SJSA1 (cell line): Measurements from ENCODE around the gene EXOC4. TPM values are rescaled to one million over a fixed set of nuclear protein-coding genes. Genes with fewer than 3 reads are reported as not detected.

Source experiments
- DNase-seq, 2 experiments: peaks; one replicate each; pipeline ENCODE4 v3.0.0-alpha.2; 2015 to 2020; ENCODE audit warnings: low spot score in 2 of 2, low read depth in 1 of 2
- H3K27ac ChIP-seq: fragments of 250-450 bp; sonication (Bioruptor Pico); 2 replicates; pipeline ENCODE4 v1.5.1; 2020; ENCODE audit warnings: mild to moderate bottlenecking, moderate library complexity
- H3K27me3 ChIP-seq: fragments of 250-450 bp; sonication (Bioruptor Pico); replicated peaks from 2 replicates; pipeline ENCODE4 v1.5.1; 2020; ENCODE audit warnings: mild to moderate bottlenecking, moderate library complexity
- H3K36me3 ChIP-seq: fragments of 250-450 bp; sonication (Bioruptor Pico); 2 replicates; pipeline ENCODE4 v1.5.1; 2020; ENCODE audit warnings: mild to moderate bottlenecking
- H3K4me1 ChIP-seq: fragments of 250-450 bp; sonication (Bioruptor Pico); replicated peaks from 2 replicates; pipeline ENCODE4 v1.6.1; 2021; ENCODE audit warnings: mild to moderate bottlenecking
- H3K4me3 ChIP-seq: fragments of 250-450 bp; sonication (Bioruptor Pico); 2 replicates; pipeline ENCODE4 v1.5.1; 2020; ENCODE audit warnings: mild to moderate bottlenecking
- H3K9me3 ChIP-seq: fragments of 250-450 bp; sonication (Bioruptor Pico); replicated peaks from 2 replicates; pipeline ENCODE4 v1.5.1; 2020; ENCODE audit warnings: mild to moderate bottlenecking
- total RNA-seq: library from RNA; depleted of rRNA; stranded (reverse); fragments of >200 nt; shearing (Covaris generic); gene quantifications from 2 replicates; pipeline ENCODE4 v1.2.3, GENCODE V29; 2014

EXOC4 gene
- total RNA-seq, 1 experiment from 2014 or later, result 38.5 TPM

DNA sequence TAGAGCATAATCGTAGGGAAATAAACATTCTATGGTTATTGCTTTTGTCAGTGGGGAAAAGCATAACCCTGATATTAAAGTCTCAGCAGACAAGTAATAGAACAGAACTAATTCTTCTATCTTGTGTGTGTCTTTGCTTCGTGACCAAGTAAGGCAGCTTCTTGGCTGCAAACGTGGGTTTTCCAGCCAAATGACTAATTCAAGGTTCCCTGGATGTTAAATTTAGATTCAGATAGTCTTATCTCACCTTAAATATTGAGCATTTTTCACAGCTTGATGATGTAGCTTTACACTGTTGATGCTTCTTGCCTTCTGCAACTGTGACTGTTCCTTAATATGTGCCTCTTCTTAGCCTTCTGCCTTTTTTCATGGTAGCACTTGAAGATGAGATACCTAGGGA, 113.0 kb downstream of the EXOC4 start:
- H3K27ac ChIP-seq, result no peak overlapping the region
- no peak overlapping the region for H3K4me3 ChIP-seq
- H3K27me3 ChIP-seq, result no peaks in the 10 kb centered on the region
- H3K36me3 ChIP-seq, result no peaks in the 10 kb centered on the region
- H3K9me3 ChIP-seq, result no peaks in the 10 kb centered on the region
- H3K4me1 ChIP-seq, result no peaks in the 10 kb centered on the region
- no peak for DNase-seq

DNA sequence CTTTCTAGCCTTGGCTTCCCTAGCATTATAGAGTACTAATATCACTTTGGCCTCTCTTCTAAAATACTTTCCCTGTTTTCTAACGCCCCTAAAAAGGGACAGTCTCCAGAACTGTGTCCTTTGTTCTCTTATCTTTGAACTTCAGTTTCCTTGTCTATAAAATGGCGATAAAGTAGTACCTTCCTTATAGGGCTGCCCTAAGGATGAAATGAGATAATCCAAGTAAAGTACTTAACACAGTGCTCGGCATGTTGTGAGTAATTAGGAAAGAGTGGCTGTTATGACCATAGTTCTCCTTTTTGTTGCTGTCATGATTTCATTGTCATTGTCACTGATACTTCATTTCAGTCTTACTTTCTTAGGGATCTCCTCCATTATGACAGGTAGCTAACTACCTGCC, 114.7 kb downstream of the EXOC4 start:
- H3K27ac ChIP-seq, result no peak overlapping the region
- no peaks in the 10 kb centered on the region for H3K36me3 ChIP-seq
- DNase-seq, result no peak
- H3K27me3 ChIP-seq, result no peaks in the 10 kb centered on the region
- no peaks in the 10 kb centered on the region for H3K9me3 ChIP-seq
- H3K4me3 ChIP-seq, result no peak overlapping the region
- H3K4me1 ChIP-seq, result no peaks in the 10 kb centered on the region

DNA sequence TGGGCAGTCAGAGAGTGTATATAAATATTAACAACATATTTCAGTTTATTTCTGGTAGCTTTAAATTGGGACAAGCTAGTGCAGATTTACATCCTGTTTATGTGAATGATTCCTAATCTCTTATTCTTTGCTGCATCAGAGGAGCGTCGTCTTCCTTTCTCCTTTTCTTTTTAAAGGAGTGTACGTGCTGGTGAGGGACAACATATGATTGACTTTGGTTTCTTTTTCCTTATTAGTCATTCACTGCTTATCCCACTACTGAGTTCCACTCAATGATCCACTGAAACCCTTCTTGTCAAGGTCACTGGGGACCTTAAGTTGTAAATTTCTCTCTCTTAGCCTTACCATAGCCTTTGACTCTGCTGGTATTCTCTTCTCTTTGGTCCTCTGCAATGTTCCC, 116.3 kb downstream of the EXOC4 start:
- Histone ChIP-seq H3K4me3 (no peak overlapping the region), H3K27me3 (no peaks in the 10 kb centered on the region), H3K27ac (no peak overlapping the region), H3K4me1 (no peaks in the 10 kb centered on the region), H3K9me3 (no peaks in the 10 kb centered on the region), H3K36me3 (no peaks in the 10 kb centered on the region)
- DNase-seq, result no peak

DNA sequence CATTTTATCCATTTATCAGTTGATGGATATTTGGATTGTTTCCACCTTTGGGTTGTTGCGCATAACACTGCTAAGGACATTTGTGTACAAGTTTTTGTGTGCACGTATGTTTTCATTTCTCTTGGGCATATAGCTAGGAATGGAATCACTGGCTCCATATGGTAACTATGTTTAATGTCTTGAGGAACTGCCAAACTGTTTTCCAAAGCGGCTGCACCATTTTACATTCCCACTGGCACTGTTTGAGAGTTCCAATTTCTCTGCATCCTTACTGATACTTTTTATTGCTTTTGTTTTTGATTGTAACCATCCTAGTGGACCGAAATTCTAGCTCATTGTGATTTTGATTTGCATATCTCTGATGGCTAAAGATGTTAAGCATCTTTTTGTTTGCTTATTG, 118.7 kb downstream of the EXOC4 start:
- H3K9me3 ChIP-seq, result no peaks in the 10 kb centered on the region
- no peaks in the 10 kb centered on the region for H3K36me3 ChIP-seq
- H3K4me3 ChIP-seq, result no peak overlapping the region
- H3K27ac ChIP-seq, result no peak overlapping the region
- H3K4me1 ChIP-seq, result no peaks in the 10 kb centered on the region
- no peak for DNase-seq
- no peaks in the 10 kb centered on the region for H3K27me3 ChIP-seq

DNA sequence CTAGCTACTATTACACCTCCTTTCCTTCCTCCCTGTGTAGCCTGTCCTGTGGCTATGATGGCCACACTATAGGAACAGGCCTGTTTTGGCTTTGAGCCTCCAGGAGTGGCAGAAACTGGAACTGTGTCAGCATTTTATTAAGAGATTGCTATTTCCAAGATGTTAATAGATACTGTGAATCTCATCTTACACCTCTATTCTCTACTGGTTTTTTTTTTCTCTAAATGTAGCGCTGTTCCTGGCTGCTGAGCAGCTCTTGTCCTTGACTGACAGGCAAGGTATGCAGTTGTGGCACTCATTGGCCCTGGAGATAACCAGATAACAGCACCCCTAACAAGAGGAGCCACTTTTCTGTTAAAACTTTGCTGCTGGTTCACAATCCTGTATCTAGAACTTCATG, 119.5 kb downstream of the EXOC4 start:
- no peak for DNase-seq
- Histone ChIP-seq H3K9me3 (no peaks in the 10 kb centered on the region), H3K4me1 (no peaks in the 10 kb centered on the region), H3K36me3 (no peaks in the 10 kb centered on the region), H3K4me3 (no peak overlapping the region), H3K27me3 (no peaks in the 10 kb centered on the region), H3K27ac (no peak overlapping the region)

DNA sequence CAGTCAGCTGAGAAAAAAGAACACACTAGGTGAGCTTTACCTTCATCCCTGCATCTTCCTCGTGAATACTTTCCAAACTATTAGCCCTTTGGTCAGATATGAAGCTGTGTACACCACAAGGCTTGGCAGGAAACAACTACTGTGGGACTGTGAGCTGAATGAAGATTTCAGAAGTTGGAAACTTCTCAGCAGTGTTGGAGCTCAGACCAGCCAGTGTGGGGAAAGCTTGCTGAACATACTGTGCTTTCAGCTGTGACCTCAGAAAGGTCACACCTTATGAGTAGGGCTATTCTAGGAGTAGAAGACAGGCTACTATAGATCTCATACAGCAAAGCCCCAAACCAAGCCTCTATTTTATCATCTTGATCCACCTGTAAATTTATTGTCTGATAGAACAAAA, 123.6 kb downstream of the EXOC4 start:
- DNase-seq, result no peak
- H3K4me3 ChIP-seq, result no peak overlapping the region
- no peaks in the 10 kb centered on the region for H3K27me3 ChIP-seq
- no peaks in the 10 kb centered on the region for H3K36me3 ChIP-seq
- H3K27ac ChIP-seq, result no peak overlapping the region
- no peaks in the 10 kb centered on the region for H3K4me1 ChIP-seq
- H3K9me3 ChIP-seq, result no peaks in the 10 kb centered on the region

DNA sequence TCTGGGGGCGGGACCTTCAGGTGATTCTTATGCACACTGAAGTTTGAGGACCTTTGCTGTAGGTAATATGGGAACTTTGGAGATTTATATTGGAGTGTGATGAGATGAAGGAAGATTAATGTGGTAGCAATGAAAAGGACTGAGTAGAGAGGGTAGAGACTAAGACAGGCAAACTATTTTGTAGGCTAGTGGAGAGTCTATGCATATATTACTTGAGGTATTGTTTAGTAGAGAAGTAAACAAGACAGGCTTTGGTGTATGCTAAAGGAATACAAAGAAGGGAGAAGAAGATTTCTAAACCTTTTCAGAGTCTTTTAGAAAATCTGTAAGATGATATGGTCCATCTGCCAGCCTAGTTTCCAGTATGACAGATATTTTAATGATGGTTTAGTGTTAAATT, 129.1 kb downstream of the EXOC4 start:
- Histone ChIP-seq H3K4me3 (no peak overlapping the region), H3K9me3 (no peaks in the 10 kb centered on the region), H3K4me1 (no peaks in the 10 kb centered on the region), H3K27me3 (no peaks in the 10 kb centered on the region), H3K27ac (no peak overlapping the region), H3K36me3 (no peaks in the 10 kb centered on the region)
- DNase-seq, result no peak

DNA sequence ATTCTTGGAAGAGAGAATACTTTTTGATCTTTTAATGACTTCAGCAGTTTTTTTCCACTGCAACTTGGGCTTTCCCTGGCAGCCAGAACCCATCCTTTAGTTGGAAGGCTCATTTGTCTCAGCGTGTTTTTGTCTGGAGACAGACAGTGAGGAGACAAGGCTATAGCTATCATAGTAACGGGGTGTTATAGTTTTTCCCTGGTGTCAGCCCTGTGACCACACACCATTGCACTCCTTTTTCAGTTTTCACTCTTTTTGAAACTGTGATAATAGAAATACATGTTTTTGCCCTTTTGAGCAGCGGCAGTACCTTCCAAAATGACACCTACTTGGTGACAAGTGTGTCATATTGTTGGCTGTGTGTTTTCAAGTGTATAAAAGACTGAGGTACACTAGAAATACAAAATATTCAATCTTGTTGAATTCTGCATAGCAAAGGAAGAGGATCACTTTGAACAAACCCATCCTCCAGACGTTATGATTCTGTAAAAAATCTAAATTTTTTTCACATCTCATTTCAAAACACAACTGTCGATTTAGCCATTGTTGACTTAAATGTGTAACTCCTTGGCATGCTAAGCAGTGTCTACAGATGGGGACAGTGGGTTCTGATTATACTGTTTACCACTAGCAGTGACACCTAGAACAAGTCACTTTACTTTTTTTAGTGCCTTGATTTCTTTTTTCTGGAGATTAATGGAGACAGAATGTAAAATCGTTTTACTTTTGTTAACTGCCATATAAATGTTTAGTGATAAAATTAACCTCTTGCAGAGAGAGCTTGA, 130.1 kb downstream of the EXOC4 start:
- Histone ChIP-seq H3K4me3 (no peak overlapping the region), H3K9me3 (no peaks in the 10 kb centered on the region), H3K4me1 (no peaks in the 10 kb centered on the region), H3K36me3 (no peaks in the 10 kb centered on the region), H3K27ac (no peak overlapping the region), H3K27me3 (no peaks in the 10 kb centered on the region)
- DNase-seq, result no peak

DNA sequence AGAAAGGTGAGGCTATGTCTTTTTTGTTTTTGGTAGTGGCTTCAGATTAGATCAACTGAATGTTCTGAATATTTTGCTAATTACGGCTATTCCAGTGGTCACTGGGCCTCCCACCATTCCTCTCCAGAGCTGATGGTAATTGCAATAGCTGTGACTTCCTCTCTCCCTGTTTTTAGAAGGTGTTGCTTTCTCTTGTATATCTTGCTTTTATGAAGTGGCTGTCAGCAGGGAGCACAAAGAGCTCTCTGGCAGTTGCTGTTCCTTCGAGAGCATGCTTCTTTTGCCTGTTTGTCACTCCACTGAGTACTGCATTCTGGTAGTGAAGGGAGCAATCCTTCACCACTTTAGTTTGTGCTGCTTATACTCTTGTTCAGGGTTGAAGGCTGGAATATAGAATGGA, 133.3 kb downstream of the EXOC4 start:
- Histone ChIP-seq H3K27ac (no peak overlapping the region), H3K4me1 (no peaks in the 10 kb centered on the region), H3K27me3 (no peaks in the 10 kb centered on the region), H3K36me3 (no peaks in the 10 kb centered on the region), H3K9me3 (no peaks in the 10 kb centered on the region), H3K4me3 (no peak overlapping the region)
- no peak for DNase-seq

DNA sequence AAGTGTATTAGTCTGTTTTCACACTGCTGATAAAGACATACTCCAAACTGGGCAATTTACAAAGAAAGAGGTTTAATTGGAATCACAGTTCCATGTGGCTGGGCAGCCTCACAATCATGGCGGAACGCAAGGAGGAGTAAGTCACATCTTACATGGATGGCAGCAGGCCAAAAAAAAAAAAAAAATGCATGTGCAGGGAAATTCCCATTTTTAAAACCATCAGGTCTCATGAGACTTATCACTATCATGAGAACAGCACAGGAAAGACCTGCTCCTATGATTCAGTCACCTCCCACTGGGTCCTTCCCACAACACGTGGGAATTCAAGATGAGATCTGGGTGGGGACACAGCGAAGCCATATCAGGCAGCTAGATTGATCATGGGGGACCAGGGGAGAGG, 136.8 kb downstream of the EXOC4 start:
- H3K4me3 ChIP-seq, result no peak overlapping the region
- no peaks in the 10 kb centered on the region for H3K27me3 ChIP-seq
- no peaks in the 10 kb centered on the region for H3K9me3 ChIP-seq
- H3K36me3 ChIP-seq, result no peaks in the 10 kb centered on the region
- no peaks in the 10 kb centered on the region for H3K4me1 ChIP-seq
- no peak overlapping the region for H3K27ac ChIP-seq
- no peak for DNase-seq

DNA sequence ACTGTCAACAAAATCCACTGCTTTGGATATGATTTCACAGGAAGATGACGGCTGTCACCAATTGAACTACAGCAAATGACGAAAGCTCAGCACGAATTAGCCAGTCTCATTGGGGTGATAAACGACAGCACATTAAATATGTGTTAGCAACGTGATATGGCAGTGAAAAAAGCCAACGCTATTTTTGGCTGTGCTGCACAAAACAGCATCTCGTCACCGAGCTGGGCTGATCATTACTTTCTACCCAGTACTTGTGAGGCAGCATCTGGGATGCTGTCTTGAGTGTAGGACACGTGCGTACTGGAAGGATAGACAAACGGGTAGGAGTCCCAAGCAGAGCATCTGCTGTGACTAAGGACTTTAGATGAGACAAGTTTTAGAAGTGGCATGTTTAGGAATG, 138.3 kb downstream of the EXOC4 start:
- H3K4me1 ChIP-seq, result no peaks in the 10 kb centered on the region
- H3K27me3 ChIP-seq, result no peaks in the 10 kb centered on the region
- no peak overlapping the region for H3K27ac ChIP-seq
- no peaks in the 10 kb centered on the region for H3K9me3 ChIP-seq
- no peak for DNase-seq
- no peak overlapping the region for H3K4me3 ChIP-seq
- H3K36me3 ChIP-seq, result no peaks in the 10 kb centered on the region

DNA sequence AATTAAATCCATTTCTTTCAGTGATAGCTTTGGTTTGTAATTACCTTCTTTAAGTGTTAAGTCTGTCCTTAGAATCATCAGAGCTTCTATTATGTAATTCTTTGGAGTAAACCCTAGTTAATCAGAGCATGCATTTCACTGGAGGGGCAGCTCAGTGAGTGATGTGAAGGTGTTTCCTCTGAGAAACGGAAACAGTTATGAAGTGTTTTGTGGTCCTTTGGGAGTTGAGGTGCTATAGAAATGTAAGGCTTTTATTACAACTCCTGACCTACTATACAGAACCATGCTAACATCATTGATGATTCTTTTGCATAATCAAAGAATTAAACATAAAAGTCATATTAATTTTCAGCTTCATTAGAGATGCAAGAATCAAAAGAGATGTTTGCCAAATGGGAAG, 141.5 kb downstream of the EXOC4 start:
- H3K36me3 ChIP-seq, result no peaks in the 10 kb centered on the region
- no peaks in the 10 kb centered on the region for H3K4me1 ChIP-seq
- no peaks in the 10 kb centered on the region for H3K27me3 ChIP-seq
- no peak overlapping the region for H3K4me3 ChIP-seq
- H3K9me3 ChIP-seq, result no peaks in the 10 kb centered on the region
- no peak for DNase-seq
- no peak overlapping the region for H3K27ac ChIP-seq

DNA sequence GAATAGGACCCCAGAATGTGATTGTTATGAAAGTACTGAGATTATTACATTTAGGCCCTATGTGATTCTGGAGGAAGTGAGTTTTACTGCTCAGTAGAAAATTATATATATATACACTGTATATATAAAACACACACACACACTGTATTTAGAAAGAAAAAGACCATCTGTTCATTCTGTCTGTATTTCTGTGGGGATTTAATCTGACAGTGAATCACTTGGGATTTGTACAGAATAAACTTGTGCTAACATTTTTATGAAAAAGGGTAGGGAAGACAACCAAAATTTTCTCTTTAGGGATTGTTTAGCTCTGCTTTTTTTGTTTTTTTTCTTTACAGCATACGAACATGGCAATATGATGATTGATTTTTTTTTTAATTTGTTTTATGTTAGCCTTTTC, 142.7 kb downstream of the EXOC4 start:
- H3K9me3 ChIP-seq, result no peaks in the 10 kb centered on the region
- H3K27me3 ChIP-seq, result no peaks in the 10 kb centered on the region
- DNase-seq, result no peak
- H3K27ac ChIP-seq, result no peak overlapping the region
- H3K4me1 ChIP-seq, result no peaks in the 10 kb centered on the region
- H3K4me3 ChIP-seq, result no peak overlapping the region
- no peaks in the 10 kb centered on the region; the same call in 1 of the 2 replicates for H3K36me3 ChIP-seq

DNA sequence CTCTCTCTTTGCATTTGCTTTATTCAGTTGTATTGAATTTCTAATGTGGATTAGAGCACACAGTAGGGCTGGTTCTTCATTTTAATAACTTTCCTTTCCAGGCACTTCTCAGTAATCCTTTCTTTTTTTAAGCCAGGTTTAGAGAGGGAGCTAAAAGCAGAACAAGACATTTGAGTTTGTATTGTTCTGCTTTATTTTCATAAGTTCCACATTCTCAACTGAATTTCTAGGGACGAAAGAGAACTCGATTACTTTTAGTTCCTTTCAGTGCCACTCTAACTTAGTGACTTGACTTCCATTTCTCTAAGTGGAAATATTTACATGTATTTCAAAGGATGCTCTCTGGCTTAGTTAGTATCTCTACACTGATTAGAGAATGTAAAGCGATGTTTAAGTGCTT, 145.6 kb downstream of the EXOC4 start:
- no peaks in the 10 kb centered on the region; the same call in 1 of the 2 replicates for H3K36me3 ChIP-seq
- no peak overlapping the region for H3K27ac ChIP-seq
- no peaks in the 10 kb centered on the region for H3K9me3 ChIP-seq
- DNase-seq, result no peak
- no peaks in the 10 kb centered on the region for H3K27me3 ChIP-seq
- H3K4me3 ChIP-seq, result no peak overlapping the region
- no peaks in the 10 kb centered on the region for H3K4me1 ChIP-seq

DNA sequence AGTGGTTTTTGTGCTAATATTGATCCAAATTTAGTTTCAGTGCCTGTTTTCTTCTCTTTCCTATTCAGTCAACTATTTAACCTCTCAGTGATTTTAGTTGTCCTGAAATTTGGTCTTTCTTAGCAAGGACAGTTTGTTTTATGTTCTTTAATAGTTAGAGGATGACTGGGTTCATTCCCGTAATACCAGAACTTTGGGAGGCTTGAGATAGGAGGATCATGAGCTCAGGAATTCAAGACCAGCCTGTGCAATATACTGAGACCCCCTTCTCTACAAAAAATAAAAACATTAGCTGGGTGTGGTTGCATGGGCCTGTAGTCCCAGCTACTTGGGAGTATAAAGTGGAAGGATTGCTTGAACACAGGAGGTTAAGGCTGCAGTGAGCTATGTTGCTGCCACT, 148.3 kb downstream of the EXOC4 start:
- H3K4me1 ChIP-seq, result no peaks in the 10 kb centered on the region
- H3K27me3 ChIP-seq, result no peaks in the 10 kb centered on the region
- H3K36me3 ChIP-seq, result no peaks in the 10 kb centered on the region; the same call in 1 of the 2 replicates
- DNase-seq, result no peak
- H3K4me3 ChIP-seq, result no peak overlapping the region
- no peak overlapping the region for H3K27ac ChIP-seq
- H3K9me3 ChIP-seq, result no peaks in the 10 kb centered on the region
